Neuronal stem cell (in vitro differentiated cells): ENCODE measurements around the gene IFITM1. TPM values are rescaled to one million over a fixed set of nuclear protein-coding genes. Genes with fewer than 3 reads are reported as not detected.

Experiments
- DNase-seq: peaks from one replicate; pipeline ENCODE4 v3.0.0-alpha.2; 2013; ENCODE audit warnings: low spot score
- H2AFZ ChIP-seq: one replicate; pipeline ENCODE4 v1.6.1; 2013; ENCODE audit warnings: mild to moderate bottlenecking, low read length, inconsistent platforms
- H2AK5ac ChIP-seq: 2 replicates; pipeline ENCODE4 v1.6.1; 2013; ENCODE audit warnings: low read depth, mild to moderate bottlenecking, inconsistent platforms, low read length, moderate library complexity, mixed read lengths
- H2BK120ac ChIP-seq: 2 replicates; pipeline ENCODE4 v1.6.1; 2013; ENCODE audit warnings: low read depth, mild to moderate bottlenecking, inconsistent platforms, low read length, moderate library complexity, mixed read lengths
- H2BK12ac ChIP-seq: one replicate; pipeline ENCODE4 v1.6.1; 2013; ENCODE audit warnings: low read length, inconsistent platforms
- H2BK15ac ChIP-seq: 2 replicates; pipeline ENCODE4 v1.6.1; 2013; ENCODE audit warnings: mild to moderate bottlenecking, low read length, inconsistent platforms, mixed read lengths
- H2BK5ac ChIP-seq: one replicate; pipeline ENCODE4 v1.6.1; 2013; ENCODE audit warnings: inconsistent platforms, mild to moderate bottlenecking, low read length, moderate library complexity
- H3K14ac ChIP-seq: one replicate; pipeline ENCODE4 v1.6.1; 2013; ENCODE audit warnings: low read length, inconsistent platforms
- H3K18ac ChIP-seq: 2 replicates; pipeline ENCODE4 v1.6.1; 2013; ENCODE audit warnings: low read length, inconsistent platforms
- H3K23ac ChIP-seq: 2 replicates; pipeline ENCODE4 v1.6.1; 2013; ENCODE audit warnings: low read depth, mild to moderate bottlenecking, mixed read lengths, low read length, inconsistent platforms; ENCODE audit not compliant: poor library complexity
- H3K27ac ChIP-seq: replicated peaks from 3 replicates; pipeline ENCODE4 v1.5.1; 2013; ENCODE audit warnings: low read length, inconsistent platforms
- H3K27me3 ChIP-seq, 3 experiments: 2 replicates each; pipeline ENCODE4 v1.6.1; 2013; ENCODE audit warnings: low read length in 3 of 3, mild to moderate bottlenecking in 2 of 3, inconsistent platforms in 1 of 3, low read depth in 1 of 3, mixed read lengths in 1 of 3, moderate library complexity in 1 of 3; ENCODE audit not compliant: control insufficient read depth in 3 of 3, insufficient read depth in 3 of 3
- H3K36me3 ChIP-seq, 2 donors: replicated peaks in 1 of 2; 2 replicates each; pipeline ENCODE4 v1.6.1; 2013; ENCODE audit warnings: low read length in 2 of 2; ENCODE audit not compliant: control insufficient read depth in 2 of 2, insufficient read depth in 2 of 2
- H3K4ac ChIP-seq: 2 replicates; pipeline ENCODE4 v1.6.1; 2013; ENCODE audit warnings: inconsistent platforms, mild to moderate bottlenecking, low read length, moderate library complexity
- H3K4me1 ChIP-seq, 2 donors: 1 replicate in 1 of 2; 2 replicates in 1 of 2; pipeline ENCODE4 v1.6.1; 2013; ENCODE audit warnings: low read length in 2 of 2, low read depth in 1 of 2; ENCODE audit not compliant: control insufficient read depth in 2 of 2, insufficient read depth in 1 of 2
- H3K4me2 ChIP-seq: one replicate; pipeline ENCODE4 v1.6.1; 2013; ENCODE audit warnings: mild to moderate bottlenecking, low read length, inconsistent platforms; ENCODE audit not compliant: insufficient read depth, poor library complexity, severe bottlenecking
- H3K4me3 ChIP-seq, 2 donors: 2 replicates each; pipeline ENCODE4 v1.5.1; 2013; ENCODE audit warnings: low read length in 2 of 2, mild to moderate bottlenecking in 2 of 2, inconsistent platforms in 1 of 2, moderate library complexity in 1 of 2
- H3K79me1 ChIP-seq: one replicate; pipeline ENCODE4 v1.6.1; 2013; ENCODE audit warnings: low read depth, mild to moderate bottlenecking, inconsistent platforms, low read length, moderate library complexity
- H3K9ac ChIP-seq: one replicate; pipeline ENCODE4 v1.6.1; 2013; ENCODE audit warnings: mild to moderate bottlenecking, low read depth, low read length, inconsistent platforms; ENCODE audit not compliant: poor library complexity
- H3K9me3 ChIP-seq, 2 donors: replicated peaks in 1 of 2; 2 replicates each; pipeline versions ENCODE3 to v1.6.1; 2013; ENCODE audit warnings: low read length in 2 of 2, mild to moderate bottlenecking in 2 of 2, inconsistent platforms in 1 of 2, low read depth in 1 of 2, mixed read lengths in 1 of 2, moderate library complexity in 1 of 2; ENCODE audit not compliant: control insufficient read depth in 2 of 2, insufficient read depth in 1 of 2
- H4K8ac ChIP-seq: one replicate; pipeline ENCODE4 v1.6.1; 2013; ENCODE audit warnings: low read depth, mild to moderate bottlenecking, inconsistent platforms, low read length, moderate library complexity
- H4K91ac ChIP-seq: one replicate; pipeline ENCODE4 v1.6.1; 2013; ENCODE audit warnings: low read length, low read depth, mild to moderate bottlenecking, inconsistent platforms; ENCODE audit not compliant: poor library complexity
- WGBS, 2 donors: extraction: QIAGEN DNeasy Blood & Tissue Kit; methylation state at CpG; one replicate each; pipeline ENCODE4 v1.1.7; 2013; ENCODE audit warnings: missing lambda C conversion rate in 2 of 2, mixed read lengths in 1 of 2; ENCODE audit not compliant: insufficient read length in 2 of 2, insufficient replicate concordance in 1 of 2; ENCODE audit errors: extremely low coverage in 2 of 2; 5-methylcytosine and 5-hydroxymethylcytosine counted together
- small RNA-seq: library from polyadenylated mRNA; stranded (forward); fragments of <200 nt; extraction: miRNeasy Mini kit (QIAGEN cat#:217004); gene quantifications from one replicate; pipeline ENCODE3, GENCODE V24; 2013; ENCODE audit not compliant: insufficient read depth

The IFITM1 gene

DNA sequence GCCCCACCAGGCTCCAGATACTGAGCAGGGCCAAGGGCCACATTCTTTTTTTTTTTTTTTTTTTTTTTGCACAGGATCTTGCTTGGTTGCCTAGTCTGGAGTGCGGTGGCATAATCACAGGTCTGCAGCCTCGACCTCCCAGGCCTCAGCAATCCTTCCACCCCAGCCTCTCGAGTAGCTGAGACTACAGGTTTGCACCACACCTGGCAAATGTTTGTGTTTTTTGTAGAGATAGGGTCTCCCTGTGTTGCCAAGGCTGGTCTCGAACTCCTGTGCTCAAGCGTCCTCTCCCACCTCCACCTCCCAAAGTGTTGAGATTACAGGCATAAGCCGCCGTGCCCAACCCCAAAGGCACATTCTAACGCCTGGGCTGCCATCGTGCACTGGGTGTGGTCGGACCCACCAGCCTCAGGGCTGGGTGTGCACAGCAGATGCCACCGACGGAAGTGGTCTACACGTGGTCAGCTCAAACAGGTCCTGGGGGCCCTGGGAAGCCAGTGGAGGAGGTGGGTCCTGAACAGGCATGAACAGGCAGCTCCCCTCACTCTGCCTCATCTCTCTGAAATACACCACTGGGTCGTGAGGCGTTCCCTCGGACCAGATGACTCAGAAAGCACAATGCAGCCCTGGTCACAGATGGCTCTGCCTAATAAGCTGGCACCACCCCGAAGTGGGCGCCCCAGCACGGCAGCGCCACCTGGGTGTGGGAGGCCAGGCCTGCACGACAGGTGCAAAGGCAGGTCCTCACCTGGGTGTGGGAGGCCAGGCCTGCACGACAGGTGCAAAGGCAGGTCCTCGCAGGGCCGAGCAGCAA is 50.3 kb downstream of the IFITM1 start:
- Histone ChIP-seq H2BK12ac (peak overlapping the region; percentile 75), H3K14ac (peak overlapping the region; percentile 44), H4K8ac (no peak overlapping the region), H2BK15ac (peak overlapping the region; percentile 32), H3K4ac (peak overlapping the region; percentile 27), H3K79me1 (no peaks in the 10 kb centered on the region), H3K4me3 (peak overlapping the region in 1 of 2 donors; percentile 19), H3K23ac (peak overlapping the region; percentile 25), H3K18ac (peak overlapping the region; percentile 46), H3K27ac (no peak overlapping the region), H2AFZ (no peak overlapping the region), H3K9ac (peak overlapping the region; percentile 21), H2AK5ac (peak overlapping the region; percentile 93), H3K36me3 (no peaks in the 10 kb centered on the region), H3K27me3 (no peaks in the 10 kb centered on the region), H2BK5ac (peak overlapping the region; percentile 60), H4K91ac (no peak overlapping the region), H2BK120ac (no peak overlapping the region), H3K4me2 (no peak overlapping the region), H3K9me3 (peaks cover 18 to 19% of the 10 kb centered on the region in 2 donors), H3K4me1 (peaks cover 7 to 10% of the 10 kb centered on the region in 2 donors)
- DNase-seq: no peak
- WGBS, 2 donors: no CpG with 5 or more reads among the region's 24 CpGs

Small RNA genes lying within 50 kb of the gene (small RNA-seq; reads per million reads assigned to genes)
- gene AC136475.6: not detected
